IMR-90 (cell line): ENCODE results near the gene UNC93A.

ENCODE experiments used
- BHLHE40 ChIP-seq: fragments of 150-350 bp; IDR thresholded peaks from 2 replicates; pipeline ENCODE4 v1.6.1; 2016; ENCODE audit warnings: mild to moderate bottlenecking, low read depth, low read length
- CEBPB ChIP-seq: IDR thresholded peaks from 2 replicates; pipeline ENCODE4 v1.6.1; 2012; ENCODE audit warnings: low read depth, low read length, improper control_type of control experiment
- CTCF ChIP-seq: conservative IDR thresholded peaks from 2 replicates; pipeline ENCODE4 v1.5.1; 2012; ENCODE audit warnings: mild to moderate bottlenecking, low read depth, low read length, improper control_type of control experiment
- ELK1 ChIP-seq: fragments of 150-350 bp; IDR thresholded peaks from 2 replicates; pipeline ENCODE4 v1.6.1; 2016; ENCODE audit warnings: low read depth, mild to moderate bottlenecking, low read length, moderate library complexity, borderline replicate concordance
- FOS ChIP-seq: fragments of 150-350 bp; IDR thresholded peaks from 2 replicates; pipeline ENCODE4 v1.6.1; 2016; ENCODE audit warnings: low read depth, low read length
- MAZ ChIP-seq: IDR thresholded peaks from 2 replicates; pipeline ENCODE4 v1.6.1; 2012; ENCODE audit warnings: low read depth, mild to moderate bottlenecking, low read length, improper control_type of control experiment, moderate library complexity, borderline replicate concordance
- MXI1 ChIP-seq: IDR thresholded peaks from 2 replicates; pipeline ENCODE4 v1.6.1; 2012; ENCODE audit warnings: low read depth, mild to moderate bottlenecking, low read length, moderate library complexity, borderline replicate concordance
- POLR2A ChIP-seq: IDR thresholded peaks from 2 replicates; pipeline ENCODE4 v1.6.1; 2012; ENCODE audit warnings: mild to moderate bottlenecking, low read depth, low read length
- RAD21 ChIP-seq: IDR thresholded peaks from 2 replicates; pipeline ENCODE4 v1.6.1; 2012; ENCODE audit warnings: low read length, improper control_type of control experiment
- RCOR1 ChIP-seq: IDR thresholded peaks from 2 replicates; pipeline ENCODE4 v1.6.1; 2012; ENCODE audit warnings: mild to moderate bottlenecking, low read length, improper control_type of control experiment; ENCODE audit not compliant: insufficient replicate concordance
- RFX5 ChIP-seq: IDR thresholded peaks from 2 replicates; pipeline ENCODE4 v1.8.0; 2012; ENCODE audit warnings: low read depth, mild to moderate bottlenecking, low read length, moderate library complexity

GRCh38 chr6:167275001-167275400 is 16.1 kb upstream of the UNC93A start:
- TF ChIP-seq CTCF: no peak
- no peak for TF ChIP-seq POLR2A
- no peak for TF ChIP-seq BHLHE40
- TF ChIP-seq RFX5: no peak
- no peak for TF ChIP-seq RCOR1
- TF ChIP-seq ELK1: no peak
- TF ChIP-seq FOS: no peak
- TF ChIP-seq CEBPB: no peak
- no peak for TF ChIP-seq RAD21
- TF ChIP-seq MAZ: no peak
- TF ChIP-seq MXI1: no peak
